GM12878 (cell line): ENCODE results near the gene VCL. TPM values are rescaled to one million over a fixed set of nuclear protein-coding genes. Genes with fewer than 3 reads are reported as not detected.

Experiments used
- ATF7 ChIP-seq: fragments of 450-650 bp; IDR thresholded peaks from 2 replicates; pipeline ENCODE4 v1.6.1; 2016; ENCODE audit warnings: low read depth, mild to moderate bottlenecking
- CBX3 ChIP-seq: fragments of 200-600 bp; sonication (generic); IDR thresholded peaks from 2 replicates; pipeline ENCODE4 v1.6.1; 2016; ENCODE audit warnings: low read depth, borderline replicate concordance
- ESRRA ChIP-seq: IDR thresholded peaks from 2 replicates; pipeline ENCODE4 v1.6.1; 2012; ENCODE audit warnings: mild to moderate bottlenecking, low read length, improper control_type of control experiment
- EZH2 ChIP-seq: IDR thresholded peaks from 2 replicates; pipeline ENCODE4 v1.6.1; 2012; ENCODE audit warnings: low read depth, mild to moderate bottlenecking, control low read depth, inconsistent platforms, low read length, borderline replicate concordance; ENCODE audit not compliant: control insufficient read depth
- FOXM1 ChIP-seq: IDR thresholded peaks from 2 replicates; pipeline ENCODE4 v1.6.1; 2012; ENCODE audit warnings: low read depth, mild to moderate bottlenecking, inconsistent platforms, low read length, moderate library complexity
- MEF2A ChIP-seq: IDR thresholded peaks from 2 replicates; pipeline ENCODE4 v1.6.1; 2011; ENCODE audit warnings: low read depth, mild to moderate bottlenecking, low read length, moderate library complexity; ENCODE audit not compliant: insufficient read depth
- MTA3 ChIP-seq: IDR thresholded peaks from 2 replicates; pipeline ENCODE4 v1.6.1; 2012; ENCODE audit warnings: low read length, inconsistent platforms, borderline replicate concordance
- SPI1 ChIP-seq: IDR thresholded peaks from 2 replicates; pipeline ENCODE4 v1.6.1; 2011; ENCODE audit warnings: low read depth, mild to moderate bottlenecking, low read length, moderate library complexity, borderline replicate concordance; ENCODE audit not compliant: insufficient read depth
- SREBF1 ChIP-seq: IDR thresholded peaks from 2 replicates; pipeline ENCODE4 v1.6.1; 2012; ENCODE audit warnings: mild to moderate bottlenecking, low read length
- STAT1 ChIP-seq: fragments of 450-650 bp; conservative IDR thresholded peaks from 2 replicates; pipeline ENCODE4 v1.6.1; 2014; ENCODE audit warnings: antibody characterized with exemption, mild to moderate bottlenecking
- YY1 ChIP-seq: IDR thresholded peaks from 2 replicates; pipeline ENCODE4 v1.6.1; 2011; ENCODE audit warnings: low read depth, mild to moderate bottlenecking, low read length
- ZNF207 ChIP-seq: fragments of 450-650 bp; IDR thresholded peaks from 2 replicates; pipeline ENCODE4 v1.6.1; 2014; ENCODE audit warnings: antibody characterized with exemption, mild to moderate bottlenecking, borderline replicate concordance
- polyA plus RNA-seq, 11 experiments: library from polyadenylated mRNA; depleted of rRNA in 4 of 11; unstranded in 6 of 11; stranded (reverse) in 5 of 11; fragments of >200 nt; fragmentation: Nextera tagmentation in 4 of 11; fragmentation: Illumina TruSeq in 1 of 11; extraction: Ambion mirVana in 4 of 11; extraction: Trizol in 1 of 11; gene quantifications; 1 replicate in 1 of 11; 2 replicates in 10 of 11; pipeline versions ENCODE4 v1.2.1 to v1.2.3, GENCODE V29; 2011 to 2016; ENCODE audit warnings: inconsistent platforms in 2 of 11, missing spikeins in 2 of 11, low read depth in 1 of 11
- total RNA-seq, 4 experiments: library from RNA; depleted of rRNA in 3 of 4; stranded (reverse); fragments of >200 nt in 3 of 4; fragmentation: Illumina TruSeq in 1 of 4; extraction: Trizol in 1 of 4; gene quantifications; 2 replicates each; pipeline versions ENCODE4 v1.2.1 to v1.2.3, GENCODE V29; 2013 to 2021
- TF ChIP-seq, protein P1 (sequence below): fragments of 450-650 bp; IDR thresholded peaks from 2 replicates; pipeline ENCODE4 v1.6.1; 2016; ENCODE audit warnings: mild to moderate bottlenecking, moderate library complexity, borderline replicate concordance
- TF ChIP-seq, protein P2 (sequence below): fragments of 450-650 bp; IDR thresholded peaks from 2 replicates; pipeline ENCODE4 v1.6.1; 2017; ENCODE audit warnings: mild to moderate bottlenecking, low read depth, inconsistent platforms; ENCODE audit not compliant: poor library complexity, severe bottlenecking
- TF ChIP-seq, protein P3 (sequence below): IDR thresholded peaks from 2 replicates; pipeline ENCODE4 v1.6.1; 2012; ENCODE audit warnings: low read length, inconsistent platforms
- TF ChIP-seq, protein P4 (sequence below), 3 experiments: IDR thresholded peaks in 2 of 3; conservative IDR thresholded peaks in 1 of 3; 2 replicates each; pipeline ENCODE4 v1.5.1; 2011; ENCODE audit warnings: low read depth in 3 of 3, low read length in 3 of 3, mild to moderate bottlenecking in 3 of 3, control low read depth in 2 of 3, moderate library complexity in 2 of 3, inconsistent platforms in 1 of 3, mixed read lengths in 1 of 3; ENCODE audit not compliant: control insufficient read depth in 2 of 3, insufficient read depth in 1 of 3; ENCODE audit errors: extremely low read depth in 1 of 3
- TF ChIP-seq, protein P5 (sequence below): fragments of 450-650 bp; IDR thresholded peaks from 2 replicates; pipeline ENCODE4 v1.6.1; 2016; ENCODE audit warnings: mild to moderate bottlenecking

The VCL gene
- total and polyA plus RNA-seq, 10 of the 15 experiments (the other 5 are each of a cell fraction or from before 2014, with no cell fraction given): 6.7 to 54.6 (median 24.3) TPM

DNA sequence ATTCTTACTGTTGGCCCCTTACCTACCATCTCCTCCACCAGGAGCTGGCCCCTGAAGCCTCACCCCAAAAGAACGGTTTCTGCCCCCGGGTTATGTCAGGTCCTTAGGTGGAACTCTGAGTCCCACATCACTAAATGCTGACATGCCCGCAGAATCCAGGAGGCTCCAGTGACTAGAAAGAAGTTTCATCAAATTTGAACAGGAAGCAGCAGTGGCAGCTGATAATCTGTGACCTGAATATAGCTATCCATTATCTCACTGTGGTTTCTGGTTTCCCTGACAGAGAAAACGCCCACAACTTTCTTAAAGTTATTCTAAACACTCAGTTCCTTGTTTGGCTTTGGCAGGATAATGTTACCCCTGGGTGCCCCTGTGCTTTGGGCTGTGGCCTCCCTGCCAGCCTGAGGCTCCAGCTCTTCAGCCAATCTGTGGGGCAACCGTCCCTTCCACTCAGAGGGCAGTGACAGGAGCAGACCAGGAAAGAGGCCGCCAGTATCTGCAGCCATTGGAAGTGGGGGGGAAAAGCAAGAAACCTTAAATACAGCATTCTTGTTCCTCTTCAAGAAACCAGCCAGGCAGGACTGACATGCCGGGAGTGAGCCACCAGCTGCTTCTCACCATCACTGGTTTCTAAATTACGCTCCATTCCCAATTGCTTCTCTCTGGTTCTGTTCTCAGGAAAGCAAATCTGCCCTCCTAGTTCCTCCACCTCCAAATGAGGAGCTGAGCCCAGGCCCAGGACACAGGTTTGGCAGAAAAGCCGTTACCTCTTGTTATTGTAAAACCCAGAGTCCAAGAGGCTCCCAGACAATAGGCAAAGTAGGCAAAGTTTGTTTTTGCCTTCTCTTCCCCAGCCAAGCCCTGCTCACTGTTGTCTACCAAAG lies 41.2 kb upstream of the VCL start (continued):
- no peak for TF ChIP-seq STAT1
- peak; percentile 90; the same call in 1 of the 2 replicates for TF ChIP-seq FOXM1
- no peak for TF ChIP-seq EZH2
- TF ChIP-seq ATF7: peak; percentile 85
- TF ChIP-seq, protein P1, sequence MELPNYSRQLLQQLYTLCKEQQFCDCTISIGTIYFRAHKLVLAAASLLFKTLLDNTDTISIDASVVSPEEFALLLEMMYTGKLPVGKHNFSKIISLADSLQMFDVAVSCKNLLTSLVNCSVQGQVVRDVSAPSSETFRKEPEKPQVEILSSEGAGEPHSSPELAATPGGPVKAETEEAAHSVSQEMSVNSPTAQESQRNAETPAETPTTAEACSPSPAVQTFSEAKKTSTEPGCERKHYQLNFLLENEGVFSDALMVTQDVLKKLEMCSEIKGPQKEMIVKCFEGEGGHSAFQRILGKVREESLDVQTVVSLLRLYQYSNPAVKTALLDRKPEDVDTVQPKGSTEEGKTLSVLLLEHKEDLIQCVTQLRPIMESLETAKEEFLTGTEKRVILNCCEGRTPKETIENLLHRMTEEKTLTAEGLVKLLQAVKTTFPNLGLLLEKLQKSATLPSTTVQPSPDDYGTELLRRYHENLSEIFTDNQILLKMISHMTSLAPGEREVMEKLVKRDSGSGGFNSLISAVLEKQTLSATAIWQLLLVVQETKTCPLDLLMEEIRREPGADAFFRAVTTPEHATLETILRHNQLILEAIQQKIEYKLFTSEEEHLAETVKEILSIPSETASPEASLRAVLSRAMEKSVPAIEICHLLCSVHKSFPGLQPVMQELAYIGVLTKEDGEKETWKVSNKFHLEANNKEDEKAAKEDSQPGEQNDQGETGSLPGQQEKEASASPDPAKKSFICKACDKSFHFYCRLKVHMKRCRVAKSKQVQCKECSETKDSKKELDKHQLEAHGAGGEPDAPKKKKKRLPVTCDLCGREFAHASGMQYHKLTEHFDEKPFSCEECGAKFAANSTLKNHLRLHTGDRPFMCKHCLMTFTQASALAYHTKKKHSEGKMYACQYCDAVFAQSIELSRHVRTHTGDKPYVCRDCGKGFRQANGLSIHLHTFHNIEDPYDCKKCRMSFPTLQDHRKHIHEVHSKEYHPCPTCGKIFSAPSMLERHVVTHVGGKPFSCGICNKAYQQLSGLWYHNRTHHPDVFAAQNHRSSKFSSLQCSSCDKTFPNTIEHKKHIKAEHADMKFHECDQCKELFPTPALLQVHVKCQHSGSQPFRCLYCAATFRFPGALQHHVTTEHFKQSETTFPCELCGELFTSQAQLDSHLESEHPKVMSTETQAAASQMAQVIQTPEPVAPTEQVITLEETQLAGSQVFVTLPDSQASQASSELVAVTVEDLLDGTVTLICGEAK: no peak; the same call in 1 of the 2 replicates
- TF ChIP-seq MTA3: peak; percentile 92
- TF ChIP-seq, protein P2, sequence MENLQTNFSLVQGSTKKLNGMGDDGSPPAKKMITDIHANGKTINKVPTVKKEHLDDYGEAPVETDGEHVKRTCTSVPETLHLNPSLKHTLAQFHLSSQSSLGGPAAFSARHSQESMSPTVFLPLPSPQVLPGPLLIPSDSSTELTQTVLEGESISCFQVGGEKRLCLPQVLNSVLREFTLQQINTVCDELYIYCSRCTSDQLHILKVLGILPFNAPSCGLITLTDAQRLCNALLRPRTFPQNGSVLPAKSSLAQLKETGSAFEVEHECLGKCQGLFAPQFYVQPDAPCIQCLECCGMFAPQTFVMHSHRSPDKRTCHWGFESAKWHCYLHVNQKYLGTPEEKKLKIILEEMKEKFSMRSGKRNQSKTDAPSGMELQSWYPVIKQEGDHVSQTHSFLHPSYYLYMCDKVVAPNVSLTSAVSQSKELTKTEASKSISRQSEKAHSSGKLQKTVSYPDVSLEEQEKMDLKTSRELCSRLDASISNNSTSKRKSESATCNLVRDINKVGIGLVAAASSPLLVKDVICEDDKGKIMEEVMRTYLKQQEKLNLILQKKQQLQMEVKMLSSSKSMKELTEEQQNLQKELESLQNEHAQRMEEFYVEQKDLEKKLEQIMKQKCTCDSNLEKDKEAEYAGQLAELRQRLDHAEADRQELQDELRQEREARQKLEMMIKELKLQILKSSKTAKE: peak; percentile 26
- TF ChIP-seq, protein P3, sequence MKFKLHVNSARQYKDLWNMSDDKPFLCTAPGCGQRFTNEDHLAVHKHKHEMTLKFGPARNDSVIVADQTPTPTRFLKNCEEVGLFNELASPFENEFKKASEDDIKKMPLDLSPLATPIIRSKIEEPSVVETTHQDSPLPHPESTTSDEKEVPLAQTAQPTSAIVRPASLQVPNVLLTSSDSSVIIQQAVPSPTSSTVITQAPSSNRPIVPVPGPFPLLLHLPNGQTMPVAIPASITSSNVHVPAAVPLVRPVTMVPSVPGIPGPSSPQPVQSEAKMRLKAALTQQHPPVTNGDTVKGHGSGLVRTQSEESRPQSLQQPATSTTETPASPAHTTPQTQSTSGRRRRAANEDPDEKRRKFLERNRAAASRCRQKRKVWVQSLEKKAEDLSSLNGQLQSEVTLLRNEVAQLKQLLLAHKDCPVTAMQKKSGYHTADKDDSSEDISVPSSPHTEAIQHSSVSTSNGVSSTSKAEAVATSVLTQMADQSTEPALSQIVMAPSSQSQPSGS: peak; percentile 96
- no peak for TF ChIP-seq ESRRA
- peak; percentile 94 for TF ChIP-seq MEF2A
- TF ChIP-seq SREBF1: no peak
- TF ChIP-seq, protein P4, sequence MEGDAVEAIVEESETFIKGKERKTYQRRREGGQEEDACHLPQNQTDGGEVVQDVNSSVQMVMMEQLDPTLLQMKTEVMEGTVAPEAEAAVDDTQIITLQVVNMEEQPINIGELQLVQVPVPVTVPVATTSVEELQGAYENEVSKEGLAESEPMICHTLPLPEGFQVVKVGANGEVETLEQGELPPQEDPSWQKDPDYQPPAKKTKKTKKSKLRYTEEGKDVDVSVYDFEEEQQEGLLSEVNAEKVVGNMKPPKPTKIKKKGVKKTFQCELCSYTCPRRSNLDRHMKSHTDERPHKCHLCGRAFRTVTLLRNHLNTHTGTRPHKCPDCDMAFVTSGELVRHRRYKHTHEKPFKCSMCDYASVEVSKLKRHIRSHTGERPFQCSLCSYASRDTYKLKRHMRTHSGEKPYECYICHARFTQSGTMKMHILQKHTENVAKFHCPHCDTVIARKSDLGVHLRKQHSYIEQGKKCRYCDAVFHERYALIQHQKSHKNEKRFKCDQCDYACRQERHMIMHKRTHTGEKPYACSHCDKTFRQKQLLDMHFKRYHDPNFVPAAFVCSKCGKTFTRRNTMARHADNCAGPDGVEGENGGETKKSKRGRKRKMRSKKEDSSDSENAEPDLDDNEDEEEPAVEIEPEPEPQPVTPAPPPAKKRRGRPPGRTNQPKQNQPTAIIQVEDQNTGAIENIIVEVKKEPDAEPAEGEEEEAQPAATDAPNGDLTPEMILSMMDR (IDR thresholded peaks at IDR 0.05 in 2 of 3, conservative IDR thresholded peaks at IDR 0.05 in 1 of 3; ENCODE audit: control insufficient read depth in 2 of 3, extremely low read depth in 1 of 3, insufficient read depth in 1 of 3, low read depth in 3 of 3, low read length in 3 of 3): no peak
- TF ChIP-seq YY1: peak; percentile 50; the same call in 1 of the 2 replicates
- TF ChIP-seq, protein P5, sequence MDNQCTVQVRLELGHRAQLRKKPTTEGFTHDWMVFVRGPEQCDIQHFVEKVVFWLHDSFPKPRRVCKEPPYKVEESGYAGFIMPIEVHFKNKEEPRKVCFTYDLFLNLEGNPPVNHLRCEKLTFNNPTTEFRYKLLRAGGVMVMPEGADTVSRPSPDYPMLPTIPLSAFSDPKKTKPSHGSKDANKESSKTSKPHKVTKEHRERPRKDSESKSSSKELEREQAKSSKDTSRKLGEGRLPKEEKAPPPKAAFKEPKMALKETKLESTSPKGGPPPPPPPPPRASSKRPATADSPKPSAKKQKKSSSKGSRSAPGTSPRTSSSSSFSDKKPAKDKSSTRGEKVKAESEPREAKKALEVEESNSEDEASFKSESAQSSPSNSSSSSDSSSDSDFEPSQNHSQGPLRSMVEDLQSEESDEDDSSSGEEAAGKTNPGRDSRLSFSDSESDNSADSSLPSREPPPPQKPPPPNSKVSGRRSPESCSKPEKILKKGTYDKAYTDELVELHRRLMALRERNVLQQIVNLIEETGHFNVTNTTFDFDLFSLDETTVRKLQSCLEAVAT: peak; percentile 48; the same call in 1 of the 2 replicates
- no peak for TF ChIP-seq CBX3
- TF ChIP-seq SPI1: peak; percentile 90
- peak; percentile 18; the same call in 1 of the 2 replicates for TF ChIP-seq ZNF207
